Left lung (tissue), 10 donors: Measurements from ENCODE around the gene VENTX. TPM values are rescaled to one million over a fixed set of nuclear protein-coding genes. Genes with fewer than 3 reads are reported as not detected.

Source experiments
- ATAC-seq: fragments of 200-7000 bp; cut with Tn5 transposase; one replicate; pipeline ENCODE4 v1.9.1; 2020; ENCODE audit warnings: moderate library complexity
- DNase-seq, 4 donors: peaks; one replicate each; pipeline ENCODE4 v3.0.0-alpha.2; 2013 to 2020
- H3K27ac ChIP-seq, 2 donors: fragments of 200-600 bp; sonication (generic) in 1 of 2; one replicate each; pipeline versions ENCODE4 v1.5.0 to v1.8.0; 2020 to 2021
- H3K27me3 ChIP-seq, 2 donors: fragments of 200-600 bp; sonication (generic) in 1 of 2; one replicate each; pipeline versions ENCODE4 v1.5.0 to v1.8.0; 2020 to 2021
- H3K36me3 ChIP-seq, 2 donors: fragments of 200-600 bp; sonication (generic) in 1 of 2; one replicate each; pipeline versions ENCODE4 v1.5.0 to v1.8.0; 2020 to 2021
- H3K4me1 ChIP-seq, 2 donors: fragments of 200-600 bp; one replicate each; pipeline ENCODE4 v1.8.0; 2021
- H3K4me3 ChIP-seq, 2 donors: fragments of 200-600 bp; sonication (generic) in 1 of 2; one replicate each; pipeline versions ENCODE4 v1.5.0 to v1.8.0; 2020 to 2021; ENCODE audit warnings: mild to moderate bottlenecking in 1 of 2
- H3K9me3 ChIP-seq, 2 donors: fragments of 200-600 bp; sonication (generic) in 1 of 2; one replicate each; pipeline versions ENCODE4 v1.5.0 to v1.8.0; 2020 to 2021
- intact Hi-C, 2 donors: fragments of 100-400 bp; cut with DNase I; formaldehyde crosslinking; loops; one replicate each; pipeline versions ENCODE4 v1.11.2 to v1.14.2; 2022
- polyA plus RNA-seq, 6 donors: library from polyadenylated mRNA; unstranded; fragments of 120-200 nt; gene quantifications; one replicate each; pipeline ENCODE4 v1.2.1, GENCODE V29; 2013; ENCODE audit not compliant: insufficient read length in 6 of 6
- total RNA-seq, 2 donors: library from RNA; stranded (reverse); fragmentation: NEBNext Ultra II Directional; extraction: Animal tissue kit (Norgen Biotek cat#: 25700); gene quantifications; one replicate each; pipeline ENCODE4 v1.2.1, GENCODE V29; 2021
- TF ChIP-seq, protein P1 (sequence below), 2 donors: fragments of 200-600 bp; sonication (generic) in 1 of 2; IDR thresholded peaks; one replicate each; pipeline versions ENCODE4 v1.5.0 to v1.8.0; 2021; ENCODE audit warnings: antibody characterized with exemption in 2 of 2
- donor health status: DM: no; HTN: yes; CAD: no.
- donor health status: DM: no; HTN: no; CAD: no.

VENTX gene
- total and polyA plus RNA-seq, 8 donors: 0.14 to 4.1 (median 0.25) TPM

DNA sequence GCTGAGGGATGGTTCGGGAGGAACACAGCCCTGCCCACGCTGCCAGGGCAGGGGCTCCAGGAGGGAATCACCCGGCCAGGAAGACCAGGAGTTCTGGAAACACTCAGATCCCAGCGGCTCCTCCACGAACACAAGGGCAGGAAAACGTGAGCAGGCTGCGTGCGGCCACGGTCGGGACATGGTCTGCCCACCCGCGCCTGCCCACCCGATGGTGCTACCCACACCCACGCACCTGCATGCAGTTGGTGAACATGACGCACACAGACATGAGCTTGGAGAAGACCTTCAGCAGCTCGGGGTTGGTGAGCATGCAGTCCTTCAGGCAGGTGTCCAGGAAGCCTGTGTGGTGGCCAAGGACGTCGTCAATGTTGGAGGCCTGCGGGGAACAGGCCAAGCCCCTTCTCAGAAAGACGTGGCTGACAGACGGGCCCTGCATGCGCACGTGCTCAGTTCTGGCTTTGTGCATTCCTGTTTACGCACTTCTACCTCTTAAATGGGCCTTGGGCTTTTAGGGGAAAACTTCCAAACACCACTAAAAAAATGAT lies 45.3 kb downstream of the VENTX start:
- Histone ChIP-seq H3K27me3 (no peaks in the 10 kb centered on the region), H3K27ac (no peak overlapping the region), H3K9me3 (no peaks in the 10 kb centered on the region), H3K4me3 (no peak overlapping the region), H3K4me1 (peaks cover 5 to 27% of the 10 kb centered on the region in 2 donors), H3K36me3 (peaks cover 3 to 96% of the 10 kb centered on the region in 2 donors)
- ATAC-seq: no peak
- TF ChIP-seq, protein P1, sequence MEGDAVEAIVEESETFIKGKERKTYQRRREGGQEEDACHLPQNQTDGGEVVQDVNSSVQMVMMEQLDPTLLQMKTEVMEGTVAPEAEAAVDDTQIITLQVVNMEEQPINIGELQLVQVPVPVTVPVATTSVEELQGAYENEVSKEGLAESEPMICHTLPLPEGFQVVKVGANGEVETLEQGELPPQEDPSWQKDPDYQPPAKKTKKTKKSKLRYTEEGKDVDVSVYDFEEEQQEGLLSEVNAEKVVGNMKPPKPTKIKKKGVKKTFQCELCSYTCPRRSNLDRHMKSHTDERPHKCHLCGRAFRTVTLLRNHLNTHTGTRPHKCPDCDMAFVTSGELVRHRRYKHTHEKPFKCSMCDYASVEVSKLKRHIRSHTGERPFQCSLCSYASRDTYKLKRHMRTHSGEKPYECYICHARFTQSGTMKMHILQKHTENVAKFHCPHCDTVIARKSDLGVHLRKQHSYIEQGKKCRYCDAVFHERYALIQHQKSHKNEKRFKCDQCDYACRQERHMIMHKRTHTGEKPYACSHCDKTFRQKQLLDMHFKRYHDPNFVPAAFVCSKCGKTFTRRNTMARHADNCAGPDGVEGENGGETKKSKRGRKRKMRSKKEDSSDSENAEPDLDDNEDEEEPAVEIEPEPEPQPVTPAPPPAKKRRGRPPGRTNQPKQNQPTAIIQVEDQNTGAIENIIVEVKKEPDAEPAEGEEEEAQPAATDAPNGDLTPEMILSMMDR (IDR thresholded peaks at IDR 0.05): no peak
- intact Hi-C loops: no loop called here
- DNase-seq: no peak

DNA sequence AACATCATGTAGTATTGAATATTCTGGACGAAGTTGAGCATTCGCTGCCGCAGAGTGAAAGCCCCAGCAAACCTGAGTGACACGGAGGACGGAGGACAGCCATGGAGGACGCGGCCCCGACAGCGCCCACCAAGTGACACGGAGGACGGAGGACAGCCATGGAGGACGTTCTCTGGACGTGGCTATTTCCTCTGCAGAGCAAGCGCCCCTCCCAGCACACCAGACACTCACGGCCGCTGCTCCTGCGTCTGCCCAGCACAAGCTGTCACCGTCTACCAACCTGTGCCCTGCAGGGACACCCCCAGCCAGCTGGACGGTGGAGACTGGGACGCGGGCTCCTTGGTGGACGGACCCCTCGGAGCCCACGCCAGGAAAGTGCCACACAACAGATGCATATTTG lies 46.3 kb downstream of the VENTX start:
- H3K9me3 ChIP-seq: no peaks in the 10 kb centered on the region
- H3K36me3 ChIP-seq: peaks cover 3 to 98% of the 10 kb centered on the region in 2 donors
- intact Hi-C loops: no loop called here
- no peak overlapping the region for H3K4me3 ChIP-seq
- TF ChIP-seq, protein P1 (IDR thresholded peaks at IDR 0.05): no peak
- H3K27ac ChIP-seq: no peak overlapping the region
- H3K27me3 ChIP-seq: no peaks in the 10 kb centered on the region
- no peak for ATAC-seq
- DNase-seq: no peak
- H3K4me1 ChIP-seq: peaks cover 0 to 17% of the 10 kb centered on the region in 2 donors

DNA sequence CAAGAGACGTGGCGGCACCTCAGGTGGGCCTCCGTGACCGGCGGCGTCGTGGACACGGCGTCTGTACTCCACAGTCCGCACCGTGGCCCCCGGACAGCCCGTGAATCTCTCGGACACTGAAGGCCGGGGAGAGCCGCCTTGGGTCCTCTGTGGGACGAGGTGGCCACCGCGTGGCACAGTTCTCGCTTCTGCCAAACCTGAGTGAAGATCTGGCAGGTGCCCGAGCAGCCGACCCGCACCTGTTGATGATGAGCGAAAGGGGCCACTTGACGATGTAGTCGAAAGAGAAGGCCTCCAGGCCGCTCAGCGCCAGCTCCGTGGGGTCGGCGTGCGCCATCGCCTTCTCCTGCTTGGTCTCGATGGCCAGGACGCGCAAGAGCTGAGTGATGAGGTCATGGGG lies 47.6 kb downstream of the VENTX start:
- peaks cover 3 to 98% of the 10 kb centered on the region in 2 donors for H3K36me3 ChIP-seq
- no peak overlapping the region for H3K27ac ChIP-seq
- no peak overlapping the region for H3K4me3 ChIP-seq
- no peaks in the 10 kb centered on the region for H3K27me3 ChIP-seq
- ATAC-seq (no peak), DNase-seq (no peak)
- peaks cover 0 to 4% of the 10 kb centered on the region in 2 donors for H3K4me1 ChIP-seq
- TF ChIP-seq, protein P1 (IDR thresholded peaks at IDR 0.05): no peak
- intact Hi-C loops: no loop called here
- no peaks in the 10 kb centered on the region for H3K9me3 ChIP-seq

DNA sequence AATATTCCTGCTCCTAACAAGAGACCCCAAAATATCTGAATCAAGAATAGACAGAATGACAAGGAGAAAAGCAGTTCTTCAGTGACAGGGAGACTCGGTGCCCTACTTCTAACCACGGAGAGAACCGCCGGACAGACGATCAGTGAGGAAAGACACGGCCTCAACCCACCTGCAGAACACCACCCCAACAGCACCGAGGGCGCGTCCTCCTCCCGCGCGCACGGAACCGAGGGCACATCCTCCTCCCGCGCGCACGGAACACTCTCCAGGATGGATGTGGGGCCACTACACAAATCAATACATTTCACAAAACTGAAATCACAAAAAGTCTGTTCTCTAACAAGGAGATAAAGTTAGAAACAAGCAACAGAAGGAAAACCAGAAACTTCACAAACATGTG lies 48.7 kb downstream of the VENTX start:
- intact Hi-C loops: no loop called here
- no peak overlapping the region for H3K4me3 ChIP-seq
- H3K4me1 ChIP-seq: no peaks in the 10 kb centered on the region
- DNase-seq (no peak), ATAC-seq (no peak)
- H3K27me3 ChIP-seq: no peaks in the 10 kb centered on the region
- peaks cover 3 to 98% of the 10 kb centered on the region in 2 donors for H3K36me3 ChIP-seq
- TF ChIP-seq, protein P1 (IDR thresholded peaks at IDR 0.05): no peak
- H3K27ac ChIP-seq: no peak overlapping the region
- no peaks in the 10 kb centered on the region for H3K9me3 ChIP-seq

DNA sequence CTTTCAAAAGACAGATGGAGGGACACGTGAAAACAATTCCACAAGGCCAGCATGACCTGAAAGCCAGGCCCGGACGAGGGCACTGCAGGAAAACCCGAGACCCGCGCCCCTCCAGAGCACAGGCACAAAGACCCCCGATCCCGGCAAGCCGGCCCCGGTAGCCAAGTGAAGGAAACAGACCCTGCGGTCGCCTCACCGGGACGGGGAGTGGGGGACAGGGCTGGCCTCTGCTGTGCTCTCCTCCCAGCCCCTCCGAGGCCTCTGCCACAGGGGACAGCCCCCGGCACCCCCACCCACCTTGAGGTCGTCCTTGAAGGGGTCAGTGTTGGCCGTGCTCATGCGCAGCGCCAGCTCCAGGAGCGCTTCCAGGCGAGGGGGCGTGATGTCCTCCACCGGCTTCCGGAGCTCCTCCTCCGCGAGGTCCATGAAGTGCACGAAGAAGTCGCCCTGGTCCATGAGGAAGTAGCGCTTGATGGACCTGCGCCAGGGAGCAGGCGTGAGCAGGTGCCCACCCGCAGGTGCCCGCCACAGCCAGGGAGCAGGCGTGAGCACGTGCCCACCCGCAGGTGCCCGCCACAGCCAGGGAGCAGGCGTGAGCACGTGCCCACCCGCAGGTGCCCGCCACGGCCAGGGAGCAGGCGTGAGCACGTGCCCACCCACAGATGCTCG lies 50.3 kb downstream of the VENTX start:
- peaks cover 3 to 89% of the 10 kb centered on the region in 2 donors for H3K36me3 ChIP-seq
- intact Hi-C loops: no loop called here
- no peak overlapping the region for H3K27ac ChIP-seq
- peaks cover 0 to 6% of the 10 kb centered on the region in 2 donors for H3K4me1 ChIP-seq
- no peaks in the 10 kb centered on the region for H3K9me3 ChIP-seq
- no peaks in the 10 kb centered on the region for H3K27me3 ChIP-seq
- DNase-seq (no peak), ATAC-seq (no peak)
- H3K4me3 ChIP-seq: no peak overlapping the region
- TF ChIP-seq, protein P1 (IDR thresholded peaks at IDR 0.05): no peak
